ENCODE data around the gene RAP1GAP2. TPM values are rescaled to one million over a fixed set of nuclear protein-coding genes. Genes with fewer than 3 reads are reported as not detected.
"Not testable (repeated sequence)": the region's sequence is repeated elsewhere in the genome, so short reads cannot be mapped to it uniquely, and the experiment has no call there.

RAP1GAP2 gene
- total and polyA plus RNA-seq, 7 experiments from 2014 or later, result 0.54 to 95.6 (median 2.6) TPM

DNA sequence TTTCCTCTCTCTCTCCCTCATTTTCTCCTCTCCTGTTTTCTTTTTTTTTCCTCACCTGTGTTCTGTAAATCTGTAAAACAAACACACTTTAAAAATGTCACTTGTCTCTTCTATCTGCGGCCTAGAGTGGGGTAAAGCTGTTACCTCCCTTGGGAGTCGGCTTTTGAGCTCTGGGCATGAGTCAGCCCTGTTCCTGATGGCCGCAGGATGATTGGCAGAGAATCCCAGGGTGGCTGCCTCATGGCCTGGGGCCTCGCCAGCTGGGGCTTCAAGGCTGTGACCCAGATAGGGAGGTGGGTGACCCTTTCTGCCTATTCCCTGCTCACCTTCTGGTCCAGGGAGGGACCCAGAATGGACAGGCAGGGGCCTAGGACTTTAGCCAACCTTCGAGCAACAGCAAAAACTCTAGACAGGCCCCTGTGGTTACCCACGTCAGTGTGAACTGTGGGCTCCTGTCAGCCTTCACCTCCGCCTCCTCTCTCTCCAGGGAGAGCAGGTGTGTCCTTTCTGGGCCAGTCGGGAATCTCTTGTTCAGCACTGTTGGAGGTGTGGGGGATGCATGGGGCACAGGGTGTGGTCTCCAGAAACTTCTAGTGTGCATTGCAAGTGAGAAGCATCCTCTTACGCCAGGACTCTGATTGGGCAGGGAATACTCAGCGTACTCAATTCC, 87.4 kb downstream of the RAP1GAP2 start:
- H3K27me3 ChIP-seq (ENCODE audit: control insufficient read depth in 2 of 2, insufficient read depth in 2 of 2, low read length in 2 of 2), result no peaks in the 10 kb centered on the region
- no peak overlapping the region for H3K4me3 ChIP-seq (ENCODE audit: low read length)
- H3K4me3 Mint-ChIP-seq, result no peak overlapping the region
- peaks cover 0 to 22% (median 4%) of the 10 kb centered on the region in 5 donors for H3K36me3 Mint-ChIP-seq
- ChIA-PET POLR2A (no interaction called here), CTCF (no interaction called here)
- H3K4me1 ChIP-seq (ENCODE audit: control insufficient read depth in 2 of 2, insufficient read depth in 2 of 2, low read length in 2 of 2), result no peaks in the 10 kb centered on the region
- peaks cover 0 to 4% (median 0%) of the 10 kb centered on the region in 3 experiments for H3K36me3 ChIP-seq (ENCODE audit: control insufficient read depth in 2 of 3, insufficient read depth in 3 of 3, low read length in 3 of 3)
- H3K9me3 Mint-ChIP-seq, result no peaks in the 10 kb centered on the region
- intact Hi-C loops (cut with micrococcal nuclease), result no loop called here
- ATAC-seq (no peak), DNase-seq (no peak)
- H3K27ac Mint-ChIP-seq, result peak overlapping the region in 1 of 9 donors; percentile 79
- peaks cover 2 to 27% (median 17%) of the 10 kb centered on the region in 7 donors for H3K4me1 Mint-ChIP-seq
- no peaks in the 10 kb centered on the region for H3K27me3 Mint-ChIP-seq
- H3K27ac ChIP-seq (ENCODE audit: low read depth, low read length), result no peak overlapping the region
- no peaks in the 10 kb centered on the region for H3K9me3 ChIP-seq (ENCODE audit: control insufficient read depth in 2 of 3, low read length in 3 of 3)

DNA sequence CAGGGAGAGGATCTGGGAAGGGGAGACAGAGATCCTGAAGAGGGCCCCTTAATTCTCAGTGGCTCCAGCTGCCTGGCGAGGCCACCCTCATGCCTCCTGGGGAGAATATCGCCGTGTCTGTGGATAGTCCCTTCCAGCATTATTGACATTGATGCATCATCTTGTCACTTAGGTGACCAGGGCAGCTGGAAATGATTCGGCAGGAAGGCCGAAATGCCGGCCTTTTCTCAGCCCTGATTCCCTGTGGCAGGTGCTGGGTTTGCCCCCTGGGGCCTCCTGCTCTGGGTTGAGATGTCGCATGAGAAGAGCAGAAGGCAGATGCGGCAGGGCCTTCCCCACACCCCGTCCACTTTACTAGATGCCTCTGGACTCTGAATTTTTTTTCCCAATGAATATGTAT, 89.5 kb downstream of the RAP1GAP2 start:
- peaks cover 0 to 14% (median 9%) of the 10 kb centered on the region in 7 donors for H3K4me1 Mint-ChIP-seq
- no peaks in the 10 kb centered on the region for H3K27me3 Mint-ChIP-seq
- intact Hi-C loops (cut with micrococcal nuclease), result no loop called here
- no peaks in the 10 kb centered on the region for H3K9me3 ChIP-seq (ENCODE audit: control insufficient read depth in 2 of 3, low read length in 3 of 3)
- no peak overlapping the region for H3K4me3 ChIP-seq (ENCODE audit: low read length)
- peaks cover 0 to 4% (median 0%) of the 10 kb centered on the region in 3 experiments for H3K36me3 ChIP-seq (ENCODE audit: control insufficient read depth in 2 of 3, insufficient read depth in 3 of 3, low read length in 3 of 3)
- H3K36me3 Mint-ChIP-seq, result peaks cover 0 to 22% (median 4%) of the 10 kb centered on the region in 5 donors
- H3K4me3 Mint-ChIP-seq, result no peak overlapping the region
- H3K27ac Mint-ChIP-seq, result no peak overlapping the region
- no peaks in the 10 kb centered on the region for H3K4me1 ChIP-seq (ENCODE audit: control insufficient read depth in 2 of 2, insufficient read depth in 2 of 2, low read length in 2 of 2)
- no peaks in the 10 kb centered on the region for H3K27me3 ChIP-seq (ENCODE audit: control insufficient read depth in 2 of 2, insufficient read depth in 2 of 2, low read length in 2 of 2)
- H3K27ac ChIP-seq (ENCODE audit: low read depth, low read length), result no peak overlapping the region
- ATAC-seq (no peak), DNase-seq (no peak)
- POLR2A ChIA-PET, result no interaction called here
- H3K9me3 Mint-ChIP-seq, result no peaks in the 10 kb centered on the region
- CTCF ChIA-PET, result no interaction called here

DNA sequence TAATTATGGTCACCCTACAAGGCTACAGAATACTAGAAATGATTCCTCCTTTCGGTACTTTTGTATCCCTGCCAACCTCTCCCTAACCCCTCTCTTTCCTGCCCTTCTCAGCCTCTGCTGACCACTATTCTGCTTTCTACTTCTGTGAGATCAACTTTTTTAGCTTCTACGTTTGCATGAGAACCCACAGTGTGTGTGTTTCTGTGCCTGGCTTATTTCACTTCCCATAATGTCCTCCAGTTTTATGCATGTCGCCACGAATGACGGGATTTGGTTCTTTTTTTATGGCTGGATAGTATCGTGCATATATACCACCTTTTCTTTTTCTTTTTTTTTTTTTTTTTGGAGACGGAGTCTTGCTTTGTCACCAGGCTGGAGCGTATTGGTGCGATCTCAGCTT, 92.1 kb downstream of the RAP1GAP2 start:
- no peaks in the 10 kb centered on the region for H3K9me3 Mint-ChIP-seq
- H3K36me3 ChIP-seq (ENCODE audit: control insufficient read depth in 2 of 3, insufficient read depth in 3 of 3, low read length in 3 of 3), result peaks cover 0 to 9% (median 0%) of the 10 kb centered on the region in 3 experiments
- no peak overlapping the region for H3K4me3 Mint-ChIP-seq
- no peak overlapping the region for H3K4me3 ChIP-seq (ENCODE audit: low read length)
- H3K27ac Mint-ChIP-seq, result peak overlapping the region in 1 of 9 donors; percentile 4
- peaks cover 0 to 23% (median 10%) of the 10 kb centered on the region in 5 donors for H3K36me3 Mint-ChIP-seq
- ChIA-PET POLR2A (no interaction called here), CTCF (no interaction called here)
- no peaks in the 10 kb centered on the region for H3K9me3 ChIP-seq (ENCODE audit: control insufficient read depth in 2 of 3, low read length in 3 of 3)
- no peak overlapping the region for H3K27ac ChIP-seq (ENCODE audit: low read depth, low read length)
- H3K4me1 ChIP-seq (ENCODE audit: control insufficient read depth in 2 of 2, insufficient read depth in 2 of 2, low read length in 2 of 2), result no peaks in the 10 kb centered on the region
- H3K4me1 Mint-ChIP-seq, result peaks cover 2 to 14% (median 7%) of the 10 kb centered on the region in 7 donors
- DNase-seq (no peak), ATAC-seq (no peak)
- no peaks in the 10 kb centered on the region for H3K27me3 ChIP-seq (ENCODE audit: control insufficient read depth in 2 of 2, insufficient read depth in 2 of 2, low read length in 2 of 2)
- intact Hi-C loops (cut with micrococcal nuclease), result no loop called here
- H3K27me3 Mint-ChIP-seq, result no peaks in the 10 kb centered on the region

DNA sequence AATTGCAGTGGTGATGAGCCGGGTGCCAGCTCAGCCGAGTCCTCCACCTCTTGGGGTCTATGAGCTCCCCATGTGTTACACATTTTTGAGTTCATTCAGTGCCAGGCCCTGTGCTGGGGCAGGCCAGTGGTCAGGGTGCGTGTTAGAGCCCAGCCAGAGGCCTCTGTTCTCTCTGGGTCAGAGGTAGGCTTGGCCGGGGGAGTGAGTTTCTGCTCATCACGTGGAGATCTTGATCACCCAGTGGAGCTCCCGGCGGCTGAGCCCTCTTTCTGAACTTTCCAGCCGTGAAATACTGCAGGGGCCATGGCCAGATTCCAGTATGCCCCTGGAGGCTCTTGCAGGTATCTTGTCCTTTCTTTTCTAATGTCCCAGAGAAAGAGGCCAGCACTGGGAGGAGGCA, 93.0 kb downstream of the RAP1GAP2 start:
- H3K27me3 Mint-ChIP-seq, result no peaks in the 10 kb centered on the region
- H3K4me3 Mint-ChIP-seq, result no peak overlapping the region
- no peaks in the 10 kb centered on the region for H3K9me3 ChIP-seq (ENCODE audit: control insufficient read depth in 2 of 3, low read length in 3 of 3)
- no peaks in the 10 kb centered on the region for H3K9me3 Mint-ChIP-seq
- peaks cover 0 to 9% (median 0%) of the 10 kb centered on the region in 3 experiments for H3K36me3 ChIP-seq (ENCODE audit: control insufficient read depth in 2 of 3, insufficient read depth in 3 of 3, low read length in 3 of 3)
- CTCF ChIA-PET, result no interaction called here
- peaks cover 0 to 11% (median 4%) of the 10 kb centered on the region in 7 donors for H3K4me1 Mint-ChIP-seq
- no peaks in the 10 kb centered on the region for H3K27me3 ChIP-seq (ENCODE audit: control insufficient read depth in 2 of 2, insufficient read depth in 2 of 2, low read length in 2 of 2)
- POLR2A ChIA-PET, result no interaction called here
- no peak for ATAC-seq
- no peak overlapping the region for H3K27ac ChIP-seq (ENCODE audit: low read depth, low read length)
- peaks cover 0 to 19% (median 10%) of the 10 kb centered on the region in 5 donors for H3K36me3 Mint-ChIP-seq
- no peak for DNase-seq
- H3K4me3 ChIP-seq (ENCODE audit: low read length), result no peak overlapping the region
- no peaks in the 10 kb centered on the region for H3K4me1 ChIP-seq (ENCODE audit: control insufficient read depth in 2 of 2, insufficient read depth in 2 of 2, low read length in 2 of 2)
- intact Hi-C loops (cut with micrococcal nuclease), result no loop called here
- H3K27ac Mint-ChIP-seq, result no peak overlapping the region

DNA sequence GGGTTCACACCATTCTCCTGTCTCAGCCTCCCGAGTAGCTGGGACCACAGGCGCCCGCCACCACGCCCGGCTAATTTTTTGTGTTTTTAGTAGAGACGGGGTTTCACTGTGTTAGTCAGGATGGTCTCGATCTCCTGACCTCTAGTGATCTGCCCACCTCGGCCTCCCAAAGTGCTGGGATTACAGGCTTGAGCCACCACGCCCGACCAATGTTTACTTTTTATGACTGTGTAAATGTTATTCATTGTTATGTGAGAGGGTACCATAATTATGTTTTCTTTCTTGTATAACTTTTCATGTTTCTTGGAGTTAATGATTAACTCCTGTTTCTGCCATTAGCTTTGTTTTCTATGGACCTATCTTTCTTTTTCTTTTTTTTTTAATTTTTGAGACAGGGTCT, 94.5 kb downstream of the RAP1GAP2 start:
- H3K4me1 ChIP-seq (ENCODE audit: control insufficient read depth in 2 of 2, insufficient read depth in 2 of 2, low read length in 2 of 2); H3K27me3 ChIP-seq (ENCODE audit: control insufficient read depth in 2 of 2, insufficient read depth in 2 of 2, low read length in 2 of 2); H3K27me3 Mint-ChIP-seq; H3K4me3 Mint-ChIP-seq; H3K9me3 ChIP-seq (ENCODE audit: control insufficient read depth in 2 of 3, low read length in 3 of 3); H3K27ac ChIP-seq (ENCODE audit: low read depth, low read length); intact Hi-C loops (cut with micrococcal nuclease); H3K27ac Mint-ChIP-seq; POLR2A ChIA-PET; DNase-seq; CTCF ChIA-PET; ATAC-seq; H3K4me3 ChIP-seq (ENCODE audit: low read length); H3K9me3 Mint-ChIP-seq: not testable (repeated sequence)
- peaks cover 0 to 16% (median 4%) of the 10 kb centered on the region in 7 donors for H3K4me1 Mint-ChIP-seq
- H3K36me3 ChIP-seq (ENCODE audit: control insufficient read depth in 2 of 3, insufficient read depth in 3 of 3, low read length in 3 of 3), result peaks cover 0 to 13% (median 0%) of the 10 kb centered on the region in 3 experiments
- H3K36me3 Mint-ChIP-seq, result peaks cover 0 to 16% (median 10%) of the 10 kb centered on the region in 5 donors

DNA sequence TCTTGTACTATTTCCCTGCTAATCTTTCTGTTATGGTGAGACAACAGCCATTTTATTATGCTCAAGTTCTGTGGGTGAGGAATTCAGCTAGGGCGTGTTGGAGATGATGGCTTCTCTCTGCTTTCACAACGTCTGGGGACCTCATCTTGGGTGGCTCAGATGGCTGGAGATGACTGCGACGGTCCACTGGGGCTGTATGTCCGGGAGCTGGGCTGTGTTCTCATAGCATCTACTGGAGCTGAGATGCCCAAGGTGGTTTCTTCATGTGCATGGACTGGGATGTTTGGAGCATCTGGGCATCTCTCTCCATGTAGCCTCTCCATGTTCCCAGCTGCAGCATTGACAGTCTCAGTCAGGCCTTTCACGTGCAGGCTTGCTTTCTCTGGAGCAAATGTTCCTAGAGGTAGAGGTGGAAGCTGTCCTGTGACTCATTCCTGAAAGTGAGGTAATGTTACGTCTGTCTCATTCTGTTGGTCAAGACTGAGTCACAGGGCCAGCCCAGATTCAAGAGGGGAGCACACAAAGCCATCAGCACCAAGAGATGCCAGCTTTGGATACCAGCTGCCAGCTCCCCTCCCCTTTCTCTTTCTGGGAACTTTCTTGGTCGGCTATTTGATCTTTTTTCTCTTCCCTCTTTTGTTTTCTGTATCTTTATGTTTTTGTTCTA, 96.2 kb downstream of the RAP1GAP2 start:
- Histone ChIP-seq H3K9me3 (ENCODE audit: control insufficient read depth in 2 of 3, low read length in 3 of 3) (no peaks in the 10 kb centered on the region), H3K27ac (ENCODE audit: low read depth, low read length) (no peak overlapping the region), H3K4me1 (ENCODE audit: control insufficient read depth in 2 of 2, insufficient read depth in 2 of 2, low read length in 2 of 2) (no peaks in the 10 kb centered on the region), H3K36me3 (ENCODE audit: control insufficient read depth in 2 of 3, insufficient read depth in 3 of 3, low read length in 3 of 3) (peaks cover 0 to 13% (median 0%) of the 10 kb centered on the region in 3 experiments), H3K4me3 (ENCODE audit: low read length) (no peak overlapping the region), H3K27me3 (ENCODE audit: control insufficient read depth in 2 of 2, insufficient read depth in 2 of 2, low read length in 2 of 2) (no peaks in the 10 kb centered on the region)
- Mint-ChIP-seq H3K9me3 (peaks cover 0 to 2% (median 0%) of the 10 kb centered on the region in 11 donors), H3K27ac (no peak overlapping the region), H3K27me3 (no peaks in the 10 kb centered on the region), H3K36me3 (peaks cover 0 to 21% (median 14%) of the 10 kb centered on the region in 5 donors), H3K4me1 (peaks cover 0 to 24% (median 4%) of the 10 kb centered on the region in 7 donors), H3K4me3 (no peak overlapping the region)
- ChIA-PET CTCF (no interaction called here), POLR2A (no interaction called here)
- ATAC-seq (no peak), DNase-seq (no peak)
- intact Hi-C loops (cut with micrococcal nuclease), result no loop called here
